ENCODE measurements around the gene RNASE13. TPM values are rescaled to one million over a fixed set of nuclear protein-coding genes. Genes with fewer than 3 reads are reported as not detected.
"Not testable (repeated sequence)": the region's sequence is repeated elsewhere in the genome, so short reads cannot be mapped to it uniquely, and the experiment has no call there.

Gene RNASE13
- total RNA-seq, 1 donor from 2014 or later, result not detected

DNA sequence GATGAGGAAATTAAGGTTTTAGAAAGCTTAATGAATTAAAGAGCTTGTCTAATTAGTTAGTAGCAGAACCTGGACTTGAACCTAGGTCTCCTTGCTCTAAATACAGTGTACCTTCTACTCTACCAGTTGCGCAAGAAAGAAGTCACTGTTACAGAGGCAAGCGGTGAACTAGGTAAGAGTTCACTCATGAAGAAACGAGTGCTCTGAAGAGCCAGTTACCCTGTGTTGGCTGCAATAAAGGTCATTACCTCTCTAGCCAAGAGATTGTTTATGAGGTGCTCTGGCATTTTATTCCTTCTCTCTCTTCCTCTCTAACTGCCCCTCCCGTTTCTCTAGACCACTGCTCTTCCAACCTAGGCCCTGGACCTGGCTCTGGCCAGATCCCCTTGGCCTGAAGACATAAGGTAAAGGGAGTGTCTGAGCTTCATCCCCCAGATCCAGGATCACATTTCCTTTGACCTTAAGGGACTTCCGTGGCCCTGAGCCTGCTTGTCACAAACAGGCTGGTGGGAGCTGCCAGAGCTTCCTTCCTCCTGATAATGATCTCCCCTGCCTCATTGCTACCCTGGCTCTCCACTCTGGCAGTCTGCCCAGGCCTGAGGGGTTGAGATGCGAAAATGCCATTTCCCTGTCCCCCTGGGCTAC is 9.5 kb upstream of the RNASE13 start:
- Mint-ChIP-seq H3K4me3 (ENCODE audit: unreplicated experiment) (no peak overlapping the region), H3K36me3 (ENCODE audit: low read depth, unreplicated experiment) (no peaks in the 10 kb centered on the region), H3K27ac (ENCODE audit: unreplicated experiment) (peak overlapping the region; percentile 38), H3K9me3 (ENCODE audit: unreplicated experiment) (no peaks in the 10 kb centered on the region), H3K4me1 (ENCODE audit: unreplicated experiment) (peaks cover 34% of the 10 kb centered on the region), H3K27me3 (ENCODE audit: unreplicated experiment) (peaks cover 11% of the 10 kb centered on the region)
- TF ChIP-seq, protein P1, sequence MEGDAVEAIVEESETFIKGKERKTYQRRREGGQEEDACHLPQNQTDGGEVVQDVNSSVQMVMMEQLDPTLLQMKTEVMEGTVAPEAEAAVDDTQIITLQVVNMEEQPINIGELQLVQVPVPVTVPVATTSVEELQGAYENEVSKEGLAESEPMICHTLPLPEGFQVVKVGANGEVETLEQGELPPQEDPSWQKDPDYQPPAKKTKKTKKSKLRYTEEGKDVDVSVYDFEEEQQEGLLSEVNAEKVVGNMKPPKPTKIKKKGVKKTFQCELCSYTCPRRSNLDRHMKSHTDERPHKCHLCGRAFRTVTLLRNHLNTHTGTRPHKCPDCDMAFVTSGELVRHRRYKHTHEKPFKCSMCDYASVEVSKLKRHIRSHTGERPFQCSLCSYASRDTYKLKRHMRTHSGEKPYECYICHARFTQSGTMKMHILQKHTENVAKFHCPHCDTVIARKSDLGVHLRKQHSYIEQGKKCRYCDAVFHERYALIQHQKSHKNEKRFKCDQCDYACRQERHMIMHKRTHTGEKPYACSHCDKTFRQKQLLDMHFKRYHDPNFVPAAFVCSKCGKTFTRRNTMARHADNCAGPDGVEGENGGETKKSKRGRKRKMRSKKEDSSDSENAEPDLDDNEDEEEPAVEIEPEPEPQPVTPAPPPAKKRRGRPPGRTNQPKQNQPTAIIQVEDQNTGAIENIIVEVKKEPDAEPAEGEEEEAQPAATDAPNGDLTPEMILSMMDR (IDR thresholded peaks at IDR 0.05; ENCODE audit: unreplicated experiment), result no peak
- no peak for DNase-seq (ENCODE audit: low spot score)

DNA sequence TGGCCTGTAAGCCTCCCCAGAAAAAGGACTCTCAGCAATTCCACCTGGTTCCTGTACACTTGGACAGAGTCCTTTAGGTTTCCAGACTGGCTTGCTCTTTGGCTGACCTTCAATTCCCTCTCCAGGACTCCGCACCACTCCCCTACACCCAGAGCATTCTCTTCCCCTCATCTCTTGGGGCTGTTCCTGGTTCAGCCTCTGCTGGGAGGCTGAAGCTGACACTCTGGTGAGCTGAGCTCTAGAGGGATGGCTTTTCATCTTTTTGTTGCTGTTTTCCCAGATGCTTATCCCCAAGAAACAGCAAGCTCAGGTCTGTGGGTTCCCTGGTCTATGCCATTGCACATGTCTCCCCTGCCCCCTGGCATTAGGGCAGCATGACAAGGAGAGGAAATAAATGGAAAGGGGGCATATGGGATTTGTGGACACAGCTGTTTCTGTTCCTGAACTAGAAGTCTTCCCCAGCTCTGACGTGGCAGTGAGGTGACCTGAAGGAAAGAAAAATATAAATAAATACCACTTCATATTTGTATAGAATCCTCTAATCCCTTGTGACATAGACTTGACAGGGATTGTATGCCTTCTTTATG is 8.9 kb upstream of the RNASE13 start:
- DNase-seq (ENCODE audit: low spot score), result no peak
- Mint-ChIP-seq H3K9me3 (ENCODE audit: unreplicated experiment) (no peaks in the 10 kb centered on the region), H3K4me3 (ENCODE audit: unreplicated experiment) (no peak overlapping the region), H3K4me1 (ENCODE audit: unreplicated experiment) (peaks cover 39% of the 10 kb centered on the region), H3K36me3 (ENCODE audit: low read depth, unreplicated experiment) (no peaks in the 10 kb centered on the region), H3K27me3 (ENCODE audit: unreplicated experiment) (peaks cover 11% of the 10 kb centered on the region), H3K27ac (ENCODE audit: unreplicated experiment) (no peak overlapping the region)
- TF ChIP-seq, protein P1 (IDR thresholded peaks at IDR 0.05; ENCODE audit: unreplicated experiment), result no peak

DNA sequence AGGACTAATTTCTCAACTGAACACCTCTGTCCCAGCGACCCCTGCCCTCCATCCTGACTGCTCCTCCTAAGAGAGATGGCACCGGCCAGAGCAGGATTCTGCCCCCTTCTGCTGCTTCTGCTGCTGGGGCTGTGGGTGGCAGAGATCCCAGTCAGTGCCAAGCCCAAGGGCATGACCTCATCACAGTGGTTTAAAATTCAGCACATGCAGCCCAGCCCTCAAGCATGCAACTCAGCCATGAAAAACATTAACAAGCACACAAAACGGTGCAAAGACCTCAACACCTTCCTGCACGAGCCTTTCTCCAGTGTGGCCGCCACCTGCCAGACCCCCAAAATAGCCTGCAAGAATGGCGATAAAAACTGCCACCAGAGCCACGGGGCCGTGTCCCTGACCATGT is 8.3 kb upstream of the RNASE13 start:
- TF ChIP-seq, protein P1 (IDR thresholded peaks at IDR 0.05; ENCODE audit: unreplicated experiment), result no peak
- H3K9me3 Mint-ChIP-seq (ENCODE audit: unreplicated experiment), result no peaks in the 10 kb centered on the region
- no peaks in the 10 kb centered on the region for H3K36me3 Mint-ChIP-seq (ENCODE audit: low read depth, unreplicated experiment)
- no peak overlapping the region for H3K4me3 Mint-ChIP-seq (ENCODE audit: unreplicated experiment)
- peaks cover 42% of the 10 kb centered on the region for H3K4me1 Mint-ChIP-seq (ENCODE audit: unreplicated experiment)
- no peak for DNase-seq (ENCODE audit: low spot score)
- H3K27me3 Mint-ChIP-seq (ENCODE audit: unreplicated experiment), result peaks cover 11% of the 10 kb centered on the region
- no peak overlapping the region for H3K27ac Mint-ChIP-seq (ENCODE audit: unreplicated experiment)

DNA sequence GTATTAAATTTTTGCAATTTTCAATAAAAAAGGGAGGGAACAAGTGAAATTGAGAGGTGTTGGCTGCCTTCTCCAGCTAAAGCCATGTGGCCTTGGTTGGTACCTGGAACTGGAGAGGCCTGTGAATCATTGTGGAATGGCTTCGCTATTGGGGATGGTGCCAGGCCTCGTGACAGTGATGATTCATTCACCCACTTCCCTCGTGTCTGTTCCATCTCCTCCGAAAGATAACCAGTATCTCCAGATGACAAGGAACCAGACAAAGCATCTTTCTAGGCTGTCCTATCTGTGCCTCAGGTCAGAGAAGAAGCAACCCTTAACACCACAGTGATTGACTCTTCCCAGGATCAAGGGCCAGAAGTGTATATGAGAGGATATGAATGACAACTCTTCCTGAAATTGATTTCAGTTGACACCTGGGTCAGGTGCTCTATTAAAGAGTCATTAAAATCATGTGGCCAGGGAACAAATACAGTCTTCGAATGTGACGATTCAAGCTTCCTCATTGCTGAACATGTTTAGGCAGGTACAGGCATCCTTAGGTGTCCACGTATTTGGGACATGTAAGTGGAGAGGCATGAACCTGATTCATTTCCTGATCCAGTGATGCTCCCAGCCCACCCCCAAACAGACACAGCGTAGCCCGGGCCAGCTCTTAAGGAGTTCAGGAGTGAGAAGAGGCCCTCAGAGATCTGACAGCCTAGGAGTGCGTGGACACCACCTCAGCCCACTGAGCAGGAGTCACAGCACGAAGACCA is 7.2 kb upstream of the RNASE13 start, which contains the start of gene RNASE7:
TSS of gene RNASE7 (plus strand) at position 687 of the 758 bp plus-strand sequence. CDS start 631 bp downstream, outside the sequence.
- DNase-seq (ENCODE audit: low spot score), result no peak
- Mint-ChIP-seq H3K9me3 (ENCODE audit: unreplicated experiment) (no peaks in the 10 kb centered on the region), H3K36me3 (ENCODE audit: low read depth, unreplicated experiment) (no peaks in the 10 kb centered on the region), H3K27me3 (ENCODE audit: unreplicated experiment) (peaks cover 12% of the 10 kb centered on the region), H3K4me1 (ENCODE audit: unreplicated experiment) (peaks cover 42% of the 10 kb centered on the region), H3K27ac (ENCODE audit: unreplicated experiment) (no peak within 1 kb of the TSS), H3K4me3 (ENCODE audit: unreplicated experiment) (no peak within 1 kb of the TSS)
- TF ChIP-seq, protein P1 (IDR thresholded peaks at IDR 0.05; ENCODE audit: unreplicated experiment), result no peak

DNA sequence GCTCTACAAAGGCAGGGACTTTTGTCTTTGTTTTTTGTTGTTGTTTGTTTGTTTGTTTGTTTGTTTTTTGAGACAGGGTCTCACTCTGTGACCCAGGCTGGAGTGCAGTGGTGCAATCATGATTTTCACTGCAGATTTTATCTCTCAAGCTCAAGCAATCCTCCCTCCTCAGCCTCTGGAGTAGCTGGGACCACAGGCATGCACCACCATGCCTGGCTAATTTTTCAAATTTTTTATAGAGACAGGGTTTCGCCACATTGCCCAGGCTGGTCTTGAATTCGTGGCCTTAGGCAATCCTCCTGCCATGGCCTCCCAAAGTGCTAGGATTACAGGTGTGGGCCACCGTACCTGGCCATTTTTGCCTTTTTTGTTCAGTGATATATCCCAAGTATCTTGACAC is 6.3 kb upstream of the RNASE13 start:
- H3K4me3 Mint-ChIP-seq (ENCODE audit: unreplicated experiment); H3K36me3 Mint-ChIP-seq (ENCODE audit: low read depth, unreplicated experiment); DNase-seq (ENCODE audit: low spot score); H3K27ac Mint-ChIP-seq (ENCODE audit: unreplicated experiment); H3K9me3 Mint-ChIP-seq (ENCODE audit: unreplicated experiment): not testable (repeated sequence)
- Mint-ChIP-seq H3K4me1 (ENCODE audit: unreplicated experiment) (peaks cover 42% of the 10 kb centered on the region), H3K27me3 (ENCODE audit: unreplicated experiment) (peaks cover 15% of the 10 kb centered on the region)

Data from endothelial cell (in vitro differentiated cells).